ENCODE data around the gene JPH3.

GRCh38 chr16:87604634-87605111, 2.4 kb downstream of the JPH3 start:
- TF ChIP-seq POLR2A (IDR thresholded peaks at IDR 0.05; ENCODE audit: low read length), result no peak
- TF ChIP-seq GATA1 (IDR thresholded peaks at IDR 0.05; ENCODE audit: low read depth, low read length), result no peak
